Urothelium cell line (cell line): ENCODE data around the gene KRTAP3-1.
"Not testable (repeated sequence)": the region's sequence is repeated elsewhere in the genome, so short reads cannot be mapped to it uniquely, and the experiment has no call there.

ENCODE experiments used
- DNase-seq: peaks from one replicate; pipeline ENCODE4 v3.0.0; 2011; ENCODE audit warnings: low spot score, mixed read lengths
- FAIRE-seq: peaks from 2 replicates; lab custom pipeline; 2011; peaks lifted over from hg19 to GRCh38; lab: Jason Lieb, UNC

KRTAP3-1 gene

GRCh38 chr17:41008811-41009210 is at the start of gene KRTAP3-1:
KRTAP3-1 (minus strand) TSS chr17:41009128; CDS start chr17:41009074, 54 bp downstream.
- no peak for DNase-seq
- no peak for FAIRE-seq

DNA sequence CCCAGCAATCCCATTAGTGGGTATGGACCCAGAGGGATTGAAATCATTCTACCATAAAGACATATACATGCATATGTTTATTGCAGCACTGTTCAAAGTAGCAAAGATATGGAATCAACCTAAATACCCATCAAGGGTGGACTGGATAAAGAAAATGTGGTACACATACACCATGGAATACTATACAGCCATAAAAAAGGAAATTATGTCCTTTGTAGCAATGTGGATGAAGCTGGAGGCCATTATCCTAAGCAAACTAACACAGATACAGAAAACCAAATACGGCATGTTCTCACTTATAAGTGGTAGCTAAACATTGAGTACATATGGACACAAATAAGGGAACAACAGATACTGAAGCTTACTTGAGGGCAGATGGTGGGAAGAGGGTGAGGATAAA is 48.6 kb upstream of the KRTAP3-1 start:
- FAIRE-seq = no peak
- DNase-seq = no peak

DNA sequence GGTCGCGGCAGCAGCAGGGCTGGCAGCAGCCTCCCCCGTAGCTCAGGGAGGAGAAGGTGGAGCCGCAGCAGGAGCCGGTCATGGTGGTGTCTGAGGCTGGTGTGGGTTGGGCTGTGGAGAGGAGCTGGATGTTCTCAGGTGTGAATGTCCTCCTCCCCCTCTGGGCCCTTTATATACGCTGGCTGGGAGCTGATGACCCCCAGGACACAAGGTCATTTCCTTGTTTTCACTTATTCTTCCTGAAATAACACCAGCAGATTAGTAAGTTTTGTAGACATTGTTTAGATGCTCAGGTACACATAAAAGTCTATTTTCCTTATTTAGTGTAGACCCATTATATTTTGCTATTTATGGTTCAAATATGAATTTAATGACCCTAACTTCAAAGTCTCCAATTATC is 46.2 kb upstream of the KRTAP3-1 start, which contains the start of gene KRTAP2-2:
KRTAP2-2 (minus strand) TSS at position 101 of the 400 bp plus-strand sequence; CDS start at position 82, 19 bp downstream.
- DNase-seq, FAIRE-seq: not testable (repeated sequence)

DNA sequence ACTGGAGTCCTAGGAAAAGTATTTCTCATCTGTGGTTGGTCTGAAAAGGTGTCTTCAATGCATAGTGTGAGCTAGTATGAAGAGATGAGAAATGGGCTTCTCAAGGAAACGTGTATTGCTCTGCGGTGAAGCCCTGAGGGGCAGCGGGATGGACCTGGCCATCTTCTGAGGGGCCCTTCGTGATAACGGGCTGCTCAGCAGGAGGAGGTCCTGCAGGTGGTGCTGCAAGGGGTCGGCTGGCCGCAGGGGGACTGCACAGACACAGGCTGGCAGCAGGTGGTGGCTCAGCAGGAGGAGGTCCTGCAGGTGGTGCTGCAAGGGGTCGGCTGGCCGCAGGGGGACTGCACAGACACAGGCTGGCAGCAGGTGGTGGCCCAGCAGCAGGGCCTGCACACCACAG is 45.6 kb upstream of the KRTAP3-1 start:
- not testable (repeated sequence) for FAIRE-seq, DNase-seq

GRCh38 chr17:41054025-41054424 is 45.1 kb upstream of the KRTAP3-1 start:
- FAIRE-seq (no peak), DNase-seq (no peak)

GRCh38 chr17:41052566-41052965 is 43.6 kb upstream of the KRTAP3-1 start:
- FAIRE-seq (no peak), DNase-seq (no peak)

DNA sequence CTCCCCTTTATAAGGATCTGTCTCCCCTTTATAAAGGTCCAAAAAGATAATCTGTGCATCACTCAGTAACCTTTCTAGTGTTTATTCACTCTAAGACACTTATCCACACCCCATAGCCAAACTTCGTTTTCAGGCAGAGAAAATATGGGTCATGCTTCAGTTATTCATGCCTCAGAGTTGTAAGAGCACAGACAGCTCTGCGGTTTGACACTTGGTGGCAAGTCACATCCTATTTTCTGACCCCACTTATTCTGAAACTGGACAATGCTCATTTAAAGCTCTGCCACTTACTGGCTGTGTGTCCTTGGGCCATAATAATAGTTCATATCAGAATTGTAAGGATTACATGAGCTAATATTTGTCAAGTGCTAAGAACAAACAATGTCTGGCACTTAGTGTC is 40.2 kb upstream of the KRTAP3-1 start:
- DNase-seq (peak; percentile 36), FAIRE-seq (no peak)

DNA sequence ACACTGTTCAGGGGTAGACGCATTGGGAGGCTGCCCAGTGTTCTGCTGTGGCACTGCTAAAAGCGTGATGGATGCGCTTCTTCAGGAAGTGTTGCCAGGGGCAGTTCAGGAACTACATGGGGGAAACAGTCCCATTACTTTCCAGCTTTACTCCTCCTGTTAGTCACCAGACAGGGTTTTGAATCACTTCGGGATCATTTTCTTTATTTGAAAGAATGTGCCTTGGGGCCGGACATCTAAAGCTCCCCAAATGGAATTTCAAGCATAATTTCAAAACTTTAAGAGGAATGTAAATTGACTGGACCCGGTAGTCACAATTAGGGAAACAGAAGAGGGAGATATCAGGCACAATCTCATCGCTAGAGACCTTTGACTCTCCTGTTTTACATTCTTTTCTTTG is 39.5 kb upstream of the KRTAP3-1 start:
- FAIRE-seq (peak; percentile 73), DNase-seq (no peak)

- not testable (repeated sequence) for FAIRE-seq, DNase-seq
Observed at GRCh38 chr17:41046735-41047465, 38.0 kb upstream of the KRTAP3-1 start, which contains the start of gene KRTAP2-1. KRTAP2-1 (minus strand) TSS chr17:41047316; CDS start chr17:41047267, 49 bp downstream.

DNA sequence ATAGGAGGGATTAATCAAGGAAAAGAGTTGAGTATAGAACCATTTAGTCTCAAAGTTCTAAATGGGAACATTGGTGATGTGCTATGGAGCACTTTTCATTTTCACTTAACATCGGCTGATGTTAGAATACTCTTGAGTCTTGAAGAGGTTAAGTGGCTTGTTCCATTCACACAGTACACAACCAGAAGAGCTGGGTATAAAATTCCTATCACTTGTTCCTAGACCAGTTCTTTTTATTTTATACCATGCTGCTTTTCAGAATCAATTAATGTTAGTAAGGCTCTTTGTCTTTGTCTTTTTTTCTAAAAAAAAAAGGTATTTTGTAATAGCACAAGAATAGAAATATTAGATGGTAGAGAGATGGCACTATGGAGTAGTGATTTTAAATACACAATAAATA is 34.0 kb upstream of the KRTAP3-1 start:
- no peak for DNase-seq
- FAIRE-seq = no peak

GRCh38 chr17:41040783-41041571 is 32.0 kb upstream of the KRTAP3-1 start, which contains the start of gene KRTAP1-1:
KRTAP1-1 (minus strand) TSS chr17:41041450; CDS start chr17:41041397, 53 bp downstream.
- not testable (repeated sequence) for DNase-seq
- peak; percentile 92 for FAIRE-seq

DNA sequence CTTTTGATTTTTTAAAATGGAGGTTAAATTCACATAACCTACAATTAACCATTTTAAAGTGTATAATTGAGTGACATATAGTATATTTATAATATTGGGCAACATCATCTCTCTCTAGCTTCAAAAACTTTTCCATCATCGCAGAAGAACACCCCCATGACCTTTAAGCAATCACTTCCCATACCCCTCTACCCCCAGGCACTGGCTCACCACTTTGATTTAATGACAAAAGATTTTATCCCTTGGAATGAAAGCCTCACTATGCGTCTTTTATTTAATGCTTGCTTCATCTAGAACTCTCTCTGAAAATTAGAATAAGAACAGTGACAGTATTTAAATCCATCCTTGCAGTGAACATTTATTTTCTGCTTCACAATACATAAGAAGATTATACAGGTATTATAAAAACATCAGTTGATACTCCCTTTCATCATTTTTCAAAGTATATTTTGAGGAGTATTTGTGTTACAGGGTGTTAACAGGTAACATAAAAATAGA is 29.0 kb upstream of the KRTAP3-1 start:
- FAIRE-seq (no peak), DNase-seq (no peak)

DNA sequence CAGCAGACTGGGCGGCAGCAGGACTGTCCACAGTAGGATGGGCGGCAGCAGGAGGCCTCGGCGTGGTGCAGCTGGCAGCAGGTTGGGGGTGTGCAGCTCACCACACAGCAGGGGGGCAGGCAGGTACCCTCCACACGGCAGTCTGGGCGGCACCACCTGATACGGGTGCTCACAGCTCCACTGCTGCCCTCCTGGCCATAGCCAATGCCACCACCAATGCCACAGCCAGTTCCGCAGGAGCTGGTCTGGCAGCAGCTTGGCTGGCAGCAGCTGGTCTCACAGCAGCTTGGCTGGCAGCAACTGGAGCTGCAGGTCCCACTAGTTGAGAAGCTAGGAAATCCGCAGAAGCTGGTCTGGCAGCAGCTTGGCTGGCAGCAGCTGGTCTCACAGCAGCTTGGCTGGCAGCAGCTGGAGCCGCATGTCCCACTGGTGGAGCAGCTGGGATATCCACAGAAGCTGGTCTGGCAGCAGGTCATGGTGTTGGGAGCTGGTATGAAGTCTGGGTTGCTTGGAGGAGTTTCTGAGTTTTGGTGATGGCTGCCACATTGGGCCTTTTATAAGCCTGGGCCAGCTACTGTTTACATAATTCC is 25.5 kb upstream of the KRTAP3-1 start, which contains the start of gene KRTAP1-3:
KRTAP1-3 (minus strand) TSS at position 529 of the 590 bp plus-strand sequence; CDS start at position 476, 53 bp downstream.
- not testable (repeated sequence) for DNase-seq
- peak; percentile 73 for FAIRE-seq

DNA sequence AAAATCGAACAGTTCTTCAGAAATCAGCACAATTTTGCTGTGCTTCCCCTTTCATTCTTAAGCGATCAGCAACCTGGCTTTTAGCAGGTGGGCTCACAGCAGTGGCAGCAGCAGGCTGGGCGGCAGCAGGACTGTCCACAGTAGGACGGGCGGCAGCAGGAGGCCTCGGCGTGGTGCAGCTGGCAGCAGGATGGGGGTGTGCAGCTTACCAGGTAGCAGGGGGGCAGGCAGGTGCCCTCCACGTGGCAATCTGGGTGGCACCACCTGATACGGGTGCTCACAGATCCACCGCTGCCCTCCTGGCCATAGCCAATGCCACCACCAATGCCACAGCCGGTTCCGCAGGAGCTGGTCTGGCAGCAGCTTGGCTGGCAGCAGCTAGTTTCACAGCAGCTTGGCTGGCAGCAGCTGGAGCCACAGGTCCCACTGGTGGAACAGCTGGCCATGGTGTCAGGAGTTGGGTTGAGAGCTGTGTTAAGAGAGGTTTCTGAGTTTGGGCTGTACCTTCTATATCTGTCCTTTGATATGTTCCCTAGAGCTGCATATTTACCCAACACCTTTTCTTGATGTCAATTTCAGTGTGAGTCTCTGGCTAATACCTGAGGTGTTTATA is 20.8 kb upstream of the KRTAP3-1 start, which contains the start of gene KRTAP1-4:
KRTAP1-4 (minus strand) TSS at position 563 of the 613 bp plus-strand sequence; CDS start at position 446, 117 bp downstream.
- FAIRE-seq = peak; percentile 70
- DNase-seq = no peak

DNA sequence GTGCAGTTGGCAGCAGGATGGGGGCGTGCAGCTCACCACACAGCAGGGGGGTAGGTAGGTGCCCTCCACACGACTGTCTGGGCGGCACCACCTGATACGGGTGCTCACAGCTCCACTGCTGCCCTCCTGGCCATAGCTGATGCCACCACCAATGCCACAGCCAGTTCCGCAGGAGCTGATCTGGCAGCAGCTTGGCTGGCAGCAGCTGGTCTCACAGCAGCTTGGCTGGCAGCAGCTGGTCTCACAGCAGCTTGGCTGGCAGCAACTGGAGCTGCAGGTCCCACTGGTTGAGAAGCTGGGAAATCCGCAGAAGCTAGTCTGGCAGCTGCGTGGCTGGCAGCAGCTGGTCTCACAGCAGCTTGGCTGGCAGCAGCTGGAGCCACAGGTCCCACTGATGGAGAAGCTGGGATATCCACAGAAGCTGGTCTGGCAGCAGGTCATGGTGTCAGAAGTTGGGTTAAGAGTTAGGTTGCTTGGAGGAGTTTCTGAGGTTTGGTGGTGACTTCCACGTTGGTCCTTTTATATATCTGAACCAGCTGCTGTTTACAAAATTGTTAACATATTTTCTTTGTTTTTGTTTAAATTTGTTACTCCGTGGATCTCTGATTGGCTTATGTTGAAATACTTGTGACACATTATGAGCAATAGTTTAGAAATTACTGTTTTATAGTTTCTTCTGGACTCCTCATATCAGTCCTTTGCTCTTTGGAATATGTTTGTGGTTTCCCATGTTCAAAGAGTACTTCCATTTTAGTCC is 18.0 kb upstream of the KRTAP3-1 start, which contains the start of gene KRTAP1-5:
KRTAP1-5 (minus strand) TSS at position 494 of the 757 bp plus-strand sequence; CDS start at position 441, 53 bp downstream.
- no peak for DNase-seq

GRCh38 chr17:41024697-41025096 is 15.8 kb upstream of the KRTAP3-1 start:
- FAIRE-seq (no peak), DNase-seq (no peak)

More for the DNA sequence above, 18.0 kb upstream of the KRTAP3-1 start, which contains the start of gene KRTAP1-5:
- no peak for FAIRE-seq

DNA sequence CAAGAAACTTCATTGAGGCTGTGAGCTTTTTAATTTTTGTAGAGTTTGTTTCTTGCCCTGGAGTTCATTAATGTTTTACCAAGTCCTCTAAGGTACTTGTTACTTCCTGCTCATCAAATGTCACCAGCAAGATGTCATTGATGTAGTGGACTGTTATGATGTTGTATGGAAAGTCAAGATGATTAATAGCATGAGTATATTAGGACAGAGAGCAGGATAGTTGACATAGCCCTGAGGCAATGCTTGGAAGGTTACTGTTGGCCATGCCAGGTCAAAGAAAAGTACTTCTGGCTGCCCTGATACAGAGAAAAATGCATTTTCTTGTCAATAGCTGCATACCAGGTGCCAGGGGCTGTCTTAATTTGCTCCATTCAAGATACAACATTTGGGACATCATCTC is 11.4 kb upstream of the KRTAP3-1 start:
- FAIRE-seq (no peak), DNase-seq (no peak)

DNA sequence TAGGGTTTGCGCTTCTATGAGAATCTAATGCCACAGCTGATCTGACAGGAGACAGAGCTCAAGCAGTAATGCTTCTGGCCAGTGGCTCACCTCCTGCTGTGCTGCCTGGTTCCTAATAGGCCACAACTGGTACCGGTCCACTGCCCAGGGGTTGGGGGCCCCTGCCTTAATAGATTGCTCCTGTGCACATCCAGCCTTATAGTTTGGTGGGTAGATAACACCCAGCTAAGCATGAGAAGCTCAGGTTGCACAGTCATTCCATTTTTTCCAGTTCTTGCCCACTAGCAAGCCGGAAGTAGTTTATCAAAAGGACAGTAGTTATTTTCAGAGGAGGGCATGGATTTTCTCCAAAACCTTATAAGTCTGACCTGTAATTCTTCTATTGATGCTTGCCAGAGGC is 10.5 kb upstream of the KRTAP3-1 start:
- DNase-seq (no peak), FAIRE-seq (no peak)

- DNase-seq (no peak), FAIRE-seq (no peak)
Observed at GRCh38 chr17:41018541-41018940, 9.6 kb upstream of the KRTAP3-1 start.
